Measurements from ENCODE around the gene STK10. TPM values are rescaled to one million over a fixed set of nuclear protein-coding genes. Genes with fewer than 3 reads are reported as not detected.
A peak's percentile ranks its signal among the peaks of the same experiment; 100 is the strongest.

STK10 gene
- polyA plus RNA-seq, 3 donors: 21.5 to 180 (median 47.4) TPM

DNA sequence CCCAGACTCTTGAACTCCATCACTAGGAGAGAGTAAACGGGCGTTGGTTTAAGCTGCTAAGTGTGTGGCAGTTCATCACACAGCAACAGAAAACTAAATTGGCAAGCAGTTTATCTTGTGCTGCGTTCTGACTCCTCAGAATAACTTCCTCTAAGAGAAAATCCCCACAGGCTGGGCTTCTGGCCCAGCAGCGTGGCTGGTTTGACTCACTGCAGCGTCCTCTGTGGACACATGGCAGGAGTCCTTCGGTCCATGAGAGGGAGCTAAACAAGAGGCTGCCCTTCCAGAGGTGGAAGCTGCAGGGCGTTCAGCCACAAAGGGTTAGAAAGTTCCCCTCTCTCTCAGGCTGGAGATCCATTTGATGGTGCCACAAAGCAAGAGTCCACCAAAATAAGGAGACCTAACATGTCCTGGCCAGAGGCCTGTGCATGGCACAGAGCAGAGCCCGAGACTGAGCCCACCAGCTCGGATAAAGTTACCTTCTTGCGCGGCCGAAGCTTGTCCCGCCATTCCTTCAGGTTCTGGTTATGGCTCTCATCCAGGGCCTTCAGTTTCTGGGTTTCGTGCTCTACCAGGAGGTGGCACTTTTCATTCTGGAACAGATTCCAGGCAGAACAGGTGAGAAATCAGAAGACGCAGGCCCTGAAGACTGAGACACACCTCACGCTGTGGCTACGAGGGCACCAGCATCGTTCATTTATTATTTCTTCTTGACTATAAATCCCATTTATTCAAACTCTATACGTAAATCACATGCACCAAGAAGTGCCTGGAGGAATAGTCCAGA, 135.4 kb downstream of the STK10 start:
- Mint-ChIP-seq H3K27me3 (ENCODE audit: low read depth in 3 of 3) (peaks cover 0 to 5% (median 2%) of the 10 kb centered on the region in 3 donors), H3K4me1 (peaks cover 2% of the 10 kb centered on the region), H3K27ac (peak overlapping the region in 2 of 7 donors; percentile 12 to 65), H3K9me3 (no peaks in the 10 kb centered on the region), H3K4me3 (no peak overlapping the region), H3K36me3 (peaks cover 93 to 100% of the 10 kb centered on the region in 2 donors)
- H3K36me3 ChIP-seq (replicated peaks in 1 of 2; ENCODE audit: control insufficient read depth in 1 of 2, insufficient read depth in 2 of 2, low read length in 2 of 2): peaks cover 97 to 100% of the 10 kb centered on the region in 2 donors
- no peak for DNase-seq
- no peak overlapping the region for H3K9ac ChIP-seq (ENCODE audit: insufficient read depth, low read length, poor library complexity, severe bottlenecking)
- no peaks in the 10 kb centered on the region for H3K79me2 ChIP-seq (ENCODE audit: insufficient read depth, low read length)
- H2AFZ ChIP-seq (ENCODE audit: insufficient read depth, low read depth, low read length, poor library complexity, severe bottlenecking): no peak overlapping the region
- peaks cover 94% of the 10 kb centered on the region for H4K20me1 ChIP-seq (ENCODE audit: insufficient read depth, low read length)
- intact Hi-C loops (cut with micrococcal nuclease): no loop called here
- no peaks in the 10 kb centered on the region for H3K27me3 ChIP-seq (ENCODE audit: control insufficient read depth in 2 of 2, insufficient read depth in 2 of 2, low read length in 2 of 2)
- WGBS (ENCODE audit: insufficient coverage): 95% methylated on average over 15 of the region's 19 CpGs
- H3K9me3 ChIP-seq (replicated peaks in 1 of 2; ENCODE audit: control insufficient read depth in 1 of 2, insufficient read depth in 1 of 2, low read length in 2 of 2): no peaks in the 10 kb centered on the region
- H3K4me3 ChIP-seq (replicated peaks in 1 of 3; ENCODE audit: low read depth in 2 of 3, low read length in 3 of 3): no peak overlapping the region
- H3K4me2 ChIP-seq (replicated peaks; ENCODE audit: extremely low read depth, low read length, poor library complexity, severe bottlenecking): no peak overlapping the region
- H3K4me1 ChIP-seq (ENCODE audit: control insufficient read depth in 1 of 2, insufficient read depth in 2 of 2, low read length in 2 of 2): no peaks in the 10 kb centered on the region
- no peak overlapping the region for H3K27ac ChIP-seq (ENCODE audit: low read depth in 1 of 2, low read length in 2 of 2)
- TF ChIP-seq, protein P1, sequence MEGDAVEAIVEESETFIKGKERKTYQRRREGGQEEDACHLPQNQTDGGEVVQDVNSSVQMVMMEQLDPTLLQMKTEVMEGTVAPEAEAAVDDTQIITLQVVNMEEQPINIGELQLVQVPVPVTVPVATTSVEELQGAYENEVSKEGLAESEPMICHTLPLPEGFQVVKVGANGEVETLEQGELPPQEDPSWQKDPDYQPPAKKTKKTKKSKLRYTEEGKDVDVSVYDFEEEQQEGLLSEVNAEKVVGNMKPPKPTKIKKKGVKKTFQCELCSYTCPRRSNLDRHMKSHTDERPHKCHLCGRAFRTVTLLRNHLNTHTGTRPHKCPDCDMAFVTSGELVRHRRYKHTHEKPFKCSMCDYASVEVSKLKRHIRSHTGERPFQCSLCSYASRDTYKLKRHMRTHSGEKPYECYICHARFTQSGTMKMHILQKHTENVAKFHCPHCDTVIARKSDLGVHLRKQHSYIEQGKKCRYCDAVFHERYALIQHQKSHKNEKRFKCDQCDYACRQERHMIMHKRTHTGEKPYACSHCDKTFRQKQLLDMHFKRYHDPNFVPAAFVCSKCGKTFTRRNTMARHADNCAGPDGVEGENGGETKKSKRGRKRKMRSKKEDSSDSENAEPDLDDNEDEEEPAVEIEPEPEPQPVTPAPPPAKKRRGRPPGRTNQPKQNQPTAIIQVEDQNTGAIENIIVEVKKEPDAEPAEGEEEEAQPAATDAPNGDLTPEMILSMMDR (IDR thresholded peaks at IDR 0.05): no peak

DNA sequence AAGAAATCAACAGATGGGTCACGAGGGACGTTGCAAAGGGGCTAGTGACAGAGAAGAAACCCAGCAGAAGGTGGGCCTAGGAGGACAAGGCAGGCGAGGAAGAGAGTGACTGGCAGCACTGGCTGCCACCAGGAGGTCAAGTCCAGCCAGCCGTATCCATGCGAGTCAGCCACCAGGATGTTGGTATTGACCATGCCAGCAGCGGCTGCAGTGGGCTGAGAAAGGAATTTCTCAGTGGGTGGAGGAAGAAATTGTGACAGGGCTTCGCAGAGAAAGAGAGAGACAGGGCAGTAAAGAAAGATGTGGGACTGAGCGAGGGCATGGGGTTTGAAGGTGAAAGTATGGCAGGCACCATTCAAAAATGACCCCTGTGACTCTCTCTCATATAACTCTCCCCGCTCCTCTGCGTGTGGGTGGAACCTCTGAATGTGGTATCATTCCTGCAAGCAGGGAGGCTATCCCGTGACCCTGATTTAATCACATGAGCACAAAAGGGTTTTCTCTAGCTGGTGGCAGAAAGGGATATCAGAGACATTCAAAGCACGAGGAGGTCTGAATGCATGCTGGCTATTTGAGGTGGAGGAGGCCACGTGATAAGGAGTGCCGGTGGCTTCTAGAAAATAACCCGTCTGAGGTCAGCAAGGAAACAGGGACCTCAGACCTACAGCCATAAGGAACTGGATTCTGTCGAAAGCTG, 136.2 kb downstream of the STK10 start:
- Mint-ChIP-seq H3K9me3 (peaks cover 0 to 2% (median 0%) of the 10 kb centered on the region in 7 donors), H3K4me1 (peaks cover 2% of the 10 kb centered on the region), H3K36me3 (peaks cover 94 to 100% of the 10 kb centered on the region in 2 donors), H3K27me3 (ENCODE audit: low read depth in 3 of 3) (peaks cover 0 to 2% (median 2%) of the 10 kb centered on the region in 3 donors), H3K27ac (peak overlapping the region in 4 of 7 donors; percentile 11 to 65 (median 54)), H3K4me3 (no peak overlapping the region)
- H3K27ac ChIP-seq (ENCODE audit: low read depth in 1 of 2, low read length in 2 of 2): no peak overlapping the region
- no peak overlapping the region for H2AFZ ChIP-seq (ENCODE audit: insufficient read depth, low read depth, low read length, poor library complexity, severe bottlenecking)
- no peaks in the 10 kb centered on the region for H3K4me1 ChIP-seq (ENCODE audit: control insufficient read depth in 1 of 2, insufficient read depth in 2 of 2, low read length in 2 of 2)
- no peak for DNase-seq
- H3K4me3 ChIP-seq (replicated peaks in 1 of 3; ENCODE audit: low read depth in 2 of 3, low read length in 3 of 3): no peak overlapping the region
- no peak overlapping the region for H3K9ac ChIP-seq (ENCODE audit: insufficient read depth, low read length, poor library complexity, severe bottlenecking)
- no peaks in the 10 kb centered on the region for H3K9me3 ChIP-seq (replicated peaks in 1 of 2; ENCODE audit: control insufficient read depth in 1 of 2, insufficient read depth in 1 of 2, low read length in 2 of 2)
- 96% methylated on average over 13 of the region's 16 CpGs for WGBS (ENCODE audit: insufficient coverage)
- no peaks in the 10 kb centered on the region for H3K27me3 ChIP-seq (ENCODE audit: control insufficient read depth in 2 of 2, insufficient read depth in 2 of 2, low read length in 2 of 2)
- intact Hi-C loops (cut with micrococcal nuclease): no loop called here
- peaks cover 97 to 100% of the 10 kb centered on the region in 2 donors for H3K36me3 ChIP-seq (replicated peaks in 1 of 2; ENCODE audit: control insufficient read depth in 1 of 2, insufficient read depth in 2 of 2, low read length in 2 of 2)
- no peak overlapping the region for H3K4me2 ChIP-seq (replicated peaks; ENCODE audit: extremely low read depth, low read length, poor library complexity, severe bottlenecking)
- TF ChIP-seq, protein P1 (IDR thresholded peaks at IDR 0.05): no peak
- H4K20me1 ChIP-seq (ENCODE audit: insufficient read depth, low read length): peaks cover 94% of the 10 kb centered on the region
- no peaks in the 10 kb centered on the region for H3K79me2 ChIP-seq (ENCODE audit: insufficient read depth, low read length)
